AG04449 (cell line): Measurements from ENCODE around the gene TSPEAR.
"Not testable (repeated sequence)": the region's sequence is repeated elsewhere in the genome, so short reads cannot be mapped to it uniquely, and the experiment has no call there.

Experiments used
- CTCF ChIA-PET: fragments of 350-600 bp; formaldehyde crosslinking; extraction: SDS; loops from one replicate; lab custom pipeline; 2021; ENCODE audit warnings: antibody characterized with exemption; lab: Yijun Ruan, JAX
- POLR2A ChIA-PET: fragments of 400-600, 350-600 bp; formaldehyde crosslinking; extraction: SDS; loops from one replicate; lab custom pipeline; 2020; ENCODE audit warnings: antibody characterized with exemption, inconsistent platforms; lab: Yijun Ruan, JAX
- DNase-seq: peaks from one replicate; pipeline ENCODE4 v3.0.0-alpha.2; 2010; ENCODE audit warnings: low read depth, low spot score
- H3K4me3 ChIP-seq: 2 replicates; pipeline ENCODE4 v1.5.1; 2011; ENCODE audit warnings: low read depth, mild to moderate bottlenecking, control low read depth, low read length
- TF ChIP-seq, protein P1 (sequence below): IDR thresholded peaks from one replicate; pipeline ENCODE4 v1.5.1; 2011; ENCODE audit warnings: mild to moderate bottlenecking, moderate library complexity, low read length, control low read depth, inconsistent platforms; ENCODE audit not compliant: insufficient read depth; ENCODE audit errors: missing control alignments

The TSPEAR gene

DNA sequence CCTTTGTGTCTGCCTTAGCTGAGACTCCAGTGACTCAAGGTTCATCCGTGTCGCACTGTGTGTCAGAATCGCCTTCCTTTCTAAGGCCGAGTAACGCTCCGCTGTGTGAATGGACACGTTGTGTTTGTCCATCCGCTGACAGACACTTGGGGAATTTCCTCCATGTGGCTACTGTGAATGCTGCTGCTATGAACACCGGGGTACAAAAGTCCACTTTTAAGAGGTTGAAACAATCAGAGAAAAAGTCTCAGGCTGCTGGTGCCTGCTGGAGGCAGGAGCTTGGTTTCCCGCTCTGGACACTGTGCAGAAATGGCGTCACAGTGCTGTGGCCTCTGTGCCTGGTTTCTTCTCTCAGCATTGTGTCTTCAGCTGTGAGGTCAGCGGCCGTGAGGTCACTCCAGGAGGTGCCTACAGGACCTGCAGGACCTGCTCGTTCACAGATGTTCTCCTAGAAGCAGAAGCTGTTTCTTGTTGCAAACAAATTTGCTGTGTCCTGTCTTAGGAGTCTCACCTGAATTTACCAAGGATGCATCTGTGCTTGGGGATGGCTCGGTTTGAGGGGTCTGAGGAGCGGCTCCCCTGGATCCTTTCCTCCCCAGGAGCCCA, 205.6 kb downstream of the TSPEAR start:
- no peak overlapping the region for H3K4me3 ChIP-seq
- POLR2A ChIA-PET: no interaction called here
- no peak for DNase-seq
- CTCF ChIA-PET: interaction anchor here (1.4 kb wide), 1 partner anchor 9 kb away, joined by 4 read pairs; no protein-coding TSS in a partner anchor
- TF ChIP-seq, protein P1, sequence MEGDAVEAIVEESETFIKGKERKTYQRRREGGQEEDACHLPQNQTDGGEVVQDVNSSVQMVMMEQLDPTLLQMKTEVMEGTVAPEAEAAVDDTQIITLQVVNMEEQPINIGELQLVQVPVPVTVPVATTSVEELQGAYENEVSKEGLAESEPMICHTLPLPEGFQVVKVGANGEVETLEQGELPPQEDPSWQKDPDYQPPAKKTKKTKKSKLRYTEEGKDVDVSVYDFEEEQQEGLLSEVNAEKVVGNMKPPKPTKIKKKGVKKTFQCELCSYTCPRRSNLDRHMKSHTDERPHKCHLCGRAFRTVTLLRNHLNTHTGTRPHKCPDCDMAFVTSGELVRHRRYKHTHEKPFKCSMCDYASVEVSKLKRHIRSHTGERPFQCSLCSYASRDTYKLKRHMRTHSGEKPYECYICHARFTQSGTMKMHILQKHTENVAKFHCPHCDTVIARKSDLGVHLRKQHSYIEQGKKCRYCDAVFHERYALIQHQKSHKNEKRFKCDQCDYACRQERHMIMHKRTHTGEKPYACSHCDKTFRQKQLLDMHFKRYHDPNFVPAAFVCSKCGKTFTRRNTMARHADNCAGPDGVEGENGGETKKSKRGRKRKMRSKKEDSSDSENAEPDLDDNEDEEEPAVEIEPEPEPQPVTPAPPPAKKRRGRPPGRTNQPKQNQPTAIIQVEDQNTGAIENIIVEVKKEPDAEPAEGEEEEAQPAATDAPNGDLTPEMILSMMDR: no peak

DNA sequence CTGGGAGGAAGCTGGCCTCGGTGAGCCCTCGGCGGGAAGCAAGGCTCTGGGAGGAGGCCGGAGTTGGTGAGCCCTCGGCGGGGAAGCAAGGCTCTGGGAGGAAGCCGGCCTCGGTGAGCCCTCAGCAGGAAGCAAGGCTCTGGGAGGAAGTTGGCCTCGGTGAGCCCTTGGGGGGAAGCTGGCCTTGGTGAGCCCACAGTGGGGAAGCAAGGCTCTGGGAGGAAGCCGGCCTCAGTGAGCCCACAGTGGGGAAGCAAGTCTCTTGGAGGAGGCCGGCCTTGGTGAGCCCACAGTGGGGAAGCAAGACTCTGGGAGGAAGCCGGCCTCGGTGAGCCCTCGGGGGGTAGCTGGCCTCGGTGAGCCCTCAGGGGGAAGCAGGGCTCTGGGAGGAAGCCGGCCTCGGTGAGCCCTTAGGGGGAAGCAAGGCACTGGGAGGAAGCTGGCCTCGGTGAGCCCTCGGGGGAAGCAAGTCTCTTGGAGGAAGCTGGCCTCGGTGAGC, 207.4 kb downstream of the TSPEAR start:
- TF ChIP-seq, protein P1: no peak
- ChIA-PET CTCF (no interaction called here), POLR2A (no interaction called here)
- no peak overlapping the region for H3K4me3 ChIP-seq
- DNase-seq: no peak

- POLR2A ChIA-PET, CTCF ChIA-PET, H3K4me3 ChIP-seq, DNase-seq: not testable (repeated sequence)
Observed at GRCh38 chr21:44503006-44503889, 208.1 kb downstream of the TSPEAR start.

DNA sequence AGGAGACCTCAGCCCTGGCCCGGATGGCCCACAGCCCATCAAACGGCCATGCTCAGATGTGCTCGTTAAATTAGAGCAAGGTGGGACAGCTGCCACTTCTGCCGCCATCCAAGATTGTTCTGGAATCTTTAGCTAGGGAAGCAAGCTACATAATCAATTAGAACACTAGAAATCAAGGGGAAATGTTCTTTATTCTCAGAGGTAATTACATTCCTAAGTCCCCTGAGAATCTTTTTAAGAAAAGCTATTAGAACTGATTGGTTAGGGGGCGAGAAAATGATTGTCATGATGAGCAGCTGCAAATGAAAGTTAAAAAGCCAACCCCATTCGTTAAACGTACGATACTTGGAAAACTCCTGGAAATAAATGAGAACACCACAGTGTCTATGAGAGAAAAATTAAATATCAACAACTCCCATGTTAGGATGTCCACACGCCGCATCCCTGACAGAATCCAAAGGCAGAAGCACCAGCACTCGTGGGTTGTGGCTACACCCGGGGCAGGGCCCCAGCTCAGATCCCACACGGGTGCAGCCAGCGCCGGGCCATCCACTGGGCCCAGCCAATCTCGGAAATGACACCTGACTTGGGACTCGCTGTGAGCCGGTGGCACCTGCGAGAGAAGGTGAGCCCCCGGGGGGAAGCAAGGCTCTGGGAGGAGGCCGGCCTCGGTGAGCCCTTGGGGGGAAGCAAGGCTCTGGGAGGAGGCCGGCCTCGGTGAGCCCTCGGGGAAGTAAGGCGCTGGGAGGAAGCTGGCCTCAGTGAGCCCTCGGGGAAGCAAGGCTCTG, 209.0 kb downstream of the TSPEAR start:
- ChIA-PET CTCF (no interaction called here), POLR2A (no interaction called here)
- DNase-seq: no peak
- no peak overlapping the region for H3K4me3 ChIP-seq
- TF ChIP-seq, protein P1: no peak

DNA sequence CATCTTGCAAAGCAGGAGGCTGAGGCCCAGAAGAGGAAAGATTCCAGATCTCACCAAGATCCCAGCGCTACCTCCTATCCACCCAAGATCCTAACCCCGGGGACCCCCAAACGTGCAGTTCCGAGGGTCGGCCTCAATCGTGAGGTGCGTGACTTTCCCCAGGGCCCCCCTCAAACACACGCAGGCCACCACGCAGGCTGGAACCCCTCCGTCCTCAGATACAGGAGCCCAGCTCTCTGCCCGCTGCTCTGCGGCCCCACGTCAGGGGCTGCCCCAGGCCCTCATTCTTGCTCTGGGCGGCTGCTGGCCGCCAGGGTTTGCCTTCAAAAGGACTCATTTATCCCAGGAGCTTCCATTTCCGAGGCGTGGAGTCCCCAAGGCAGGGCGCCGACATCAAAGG, 211.3 kb downstream of the TSPEAR start:
- TF ChIP-seq, protein P1: no peak
- POLR2A ChIA-PET: no interaction called here
- CTCF ChIA-PET: interaction anchor here (1.5 to 1.8 kb wide), 2 partner anchors 11 to 293 kb away, joined by 5 to 6 read pairs; no protein-coding TSS in a partner anchor
- H3K4me3 ChIP-seq: no peak overlapping the region
- DNase-seq: no peak

DNA sequence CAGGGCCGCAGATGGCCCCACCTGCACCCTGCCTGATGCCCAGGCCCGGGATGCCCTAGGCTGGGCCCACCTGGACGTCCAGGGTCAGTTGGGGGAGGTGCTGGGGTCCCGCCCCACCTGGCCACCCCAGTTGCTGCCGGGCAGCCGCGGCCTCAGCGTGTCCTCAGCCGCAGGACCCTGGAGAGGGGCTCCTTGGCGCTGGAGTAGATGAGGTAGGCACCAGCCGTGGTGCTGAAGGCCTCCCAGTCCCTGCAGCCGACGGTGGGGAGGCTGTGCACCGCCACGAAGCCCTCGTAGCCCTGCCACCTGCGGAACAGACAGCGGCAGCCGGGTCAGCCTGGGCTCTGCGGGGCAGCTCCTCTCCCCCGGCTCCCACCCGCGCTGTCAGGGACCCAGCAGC, 211.7 kb downstream of the TSPEAR start:
- ChIA-PET CTCF (interaction anchor here (1.5 kb wide), 1 partner anchor 11 kb away, joined by 5 read pairs; no protein-coding TSS in a partner anchor), POLR2A (no interaction called here)
- no peak for DNase-seq
- no peak overlapping the region for H3K4me3 ChIP-seq
- TF ChIP-seq, protein P1: no peak
